ENCODE results near the gene AP1AR.
"Not testable (repeated sequence)": the region's sequence is repeated elsewhere in the genome, so short reads cannot be mapped to it uniquely, and the experiment has no call there.

Gene AP1AR

DNA sequence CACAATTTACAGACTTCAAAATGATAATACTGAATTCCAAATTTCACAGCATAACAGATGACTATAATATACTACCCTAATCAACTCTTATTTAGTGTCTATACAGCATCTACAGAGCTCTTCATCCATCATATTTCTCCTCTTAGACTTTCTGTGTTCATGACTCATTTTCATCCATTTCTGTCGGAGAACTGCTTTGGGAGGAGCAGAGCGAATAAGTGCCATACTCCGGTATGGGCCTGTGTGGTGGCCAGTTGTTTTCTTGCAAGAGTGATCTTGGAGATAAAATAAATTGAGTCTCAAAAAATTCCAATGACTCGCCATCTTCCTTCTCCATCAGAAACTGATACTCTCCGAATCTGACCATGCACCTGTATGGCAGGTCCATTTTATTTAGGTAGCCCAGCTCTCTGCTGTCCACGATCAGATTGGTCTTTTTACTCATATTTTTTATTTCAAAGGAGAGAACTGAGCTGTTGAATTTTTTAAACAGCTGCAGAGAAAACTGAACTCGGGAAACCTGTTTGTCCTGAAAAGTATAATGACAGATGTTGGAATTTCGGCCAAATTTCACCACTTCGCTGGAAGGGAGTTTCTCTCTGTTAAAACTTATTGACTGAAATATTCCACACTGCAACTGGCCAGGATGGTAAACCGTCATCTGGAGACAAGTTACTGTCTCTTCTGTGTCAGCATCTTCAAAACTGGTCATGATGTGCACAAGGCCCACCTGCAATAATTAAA is 46.3 kb downstream of the AP1AR start:
- in situ Hi-C loops (cut with MboI; ENCODE audit: low sequenced_read_pairs): no loop called here

DNA sequence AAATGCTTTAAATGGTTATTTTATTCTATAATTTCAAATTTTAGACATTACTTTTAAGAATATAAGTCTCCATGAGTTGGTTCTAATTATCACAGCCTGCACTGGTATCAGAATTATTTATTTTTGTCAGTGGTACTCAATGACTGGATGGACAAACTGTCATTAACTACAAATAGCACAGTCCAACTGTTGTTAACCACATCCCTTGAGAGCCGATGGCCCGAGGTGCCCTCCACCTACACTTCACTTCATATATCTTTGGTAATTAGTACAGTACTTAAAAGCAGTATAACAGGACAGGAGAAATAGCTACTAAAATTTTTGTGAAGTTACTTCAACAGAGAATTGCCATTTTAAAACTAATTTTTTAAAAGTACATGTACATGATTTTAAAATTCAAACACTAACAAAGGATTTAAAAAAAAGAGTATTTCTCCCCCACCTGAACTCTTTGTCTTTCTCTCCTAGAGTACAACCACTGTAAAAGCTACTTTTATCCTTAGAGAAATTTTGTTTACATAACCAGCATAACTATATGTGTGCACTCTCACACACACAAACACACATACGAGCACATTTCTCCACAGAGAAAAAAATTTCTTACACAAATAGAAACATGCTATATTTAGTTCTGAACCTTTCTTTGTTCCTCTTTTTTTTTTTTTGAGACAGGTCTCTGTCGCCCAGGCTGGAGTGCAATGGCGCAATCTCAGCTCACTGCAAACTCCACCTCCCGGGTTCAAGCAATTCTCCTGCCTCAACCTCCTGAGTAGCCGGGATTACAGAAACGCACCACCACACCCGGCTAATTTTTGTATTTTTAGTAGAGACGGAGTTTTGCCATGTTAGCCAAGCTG is 47.7 kb downstream of the AP1AR start:
- in situ Hi-C loops (cut with MboI; ENCODE audit: low sequenced_read_pairs): no loop called here

- in situ Hi-C loops (cut with MboI; ENCODE audit: low sequenced_read_pairs): no loop called here
These were observed 48.3 kb downstream of the AP1AR start for GRCh38 chr4:112279882-112280315.

DNA sequence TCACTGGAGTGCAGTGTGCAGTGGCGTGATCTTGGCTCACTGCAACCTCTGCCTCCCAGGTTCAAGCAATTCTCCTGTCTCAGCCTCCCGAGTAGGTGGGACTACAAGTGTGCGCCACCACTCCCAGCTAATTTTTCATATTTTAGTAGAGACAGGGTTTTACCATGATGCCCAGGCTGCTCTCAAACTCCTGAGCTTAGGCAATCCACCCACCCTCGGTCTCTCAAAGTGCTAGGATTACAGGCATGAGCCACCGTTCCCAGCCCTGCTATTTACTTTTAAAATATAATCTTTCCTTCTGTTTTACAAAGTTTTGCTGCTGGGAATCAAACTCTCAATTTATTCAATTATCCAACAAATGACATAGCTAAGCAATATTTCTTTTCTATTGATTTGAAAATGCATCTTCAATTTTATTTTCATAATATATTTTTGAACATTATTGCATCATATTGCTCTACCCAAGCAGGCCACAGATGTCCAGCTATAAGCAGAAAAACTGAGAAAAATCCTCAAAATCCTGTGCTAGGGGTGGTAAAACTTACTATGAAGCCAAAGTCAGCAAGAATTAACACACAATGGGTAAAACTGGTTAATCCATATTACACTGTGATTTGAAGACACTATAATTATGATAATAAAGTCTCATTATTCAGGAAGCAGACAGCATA is 48.9 kb downstream of the AP1AR start:
- in situ Hi-C loops (cut with MboI; ENCODE audit: low sequenced_read_pairs): no loop called here

DNA sequence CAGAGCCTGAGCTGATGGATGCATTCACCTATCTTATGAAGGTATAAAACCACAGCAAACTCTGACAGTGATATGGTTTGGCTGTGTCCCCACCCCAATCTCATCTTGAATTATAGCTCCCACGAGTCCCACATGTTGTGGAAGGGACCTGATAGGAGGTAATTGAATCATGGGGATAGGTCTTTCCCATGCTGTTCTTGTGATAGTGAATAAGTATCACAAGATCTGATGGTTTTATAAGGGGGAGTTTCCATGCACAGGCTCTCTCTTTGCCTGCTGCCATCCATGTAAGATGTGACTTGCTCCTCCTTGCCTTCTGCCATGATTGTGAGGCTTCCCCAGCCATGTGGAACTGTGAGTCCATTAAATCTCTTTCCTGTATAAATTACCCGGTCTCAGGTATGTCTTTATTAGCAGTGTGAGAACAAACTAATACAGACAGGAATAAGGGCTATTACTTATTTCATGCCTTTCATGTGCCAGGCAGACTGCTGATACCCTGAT is 50.4 kb downstream of the AP1AR start:
- in situ Hi-C loops (cut with MboI; ENCODE audit: low sequenced_read_pairs): not testable (repeated sequence)

- in situ Hi-C loops (cut with MboI; ENCODE audit: low sequenced_read_pairs): no loop called here
These were observed 51.5 kb downstream of the AP1AR start for GRCh38 chr4:112282860-112283667.

- in situ Hi-C loops (cut with MboI; ENCODE audit: low sequenced_read_pairs): no loop called here
These were observed 52.6 kb downstream of the AP1AR start for GRCh38 chr4:112284166-112284565.

DNA sequence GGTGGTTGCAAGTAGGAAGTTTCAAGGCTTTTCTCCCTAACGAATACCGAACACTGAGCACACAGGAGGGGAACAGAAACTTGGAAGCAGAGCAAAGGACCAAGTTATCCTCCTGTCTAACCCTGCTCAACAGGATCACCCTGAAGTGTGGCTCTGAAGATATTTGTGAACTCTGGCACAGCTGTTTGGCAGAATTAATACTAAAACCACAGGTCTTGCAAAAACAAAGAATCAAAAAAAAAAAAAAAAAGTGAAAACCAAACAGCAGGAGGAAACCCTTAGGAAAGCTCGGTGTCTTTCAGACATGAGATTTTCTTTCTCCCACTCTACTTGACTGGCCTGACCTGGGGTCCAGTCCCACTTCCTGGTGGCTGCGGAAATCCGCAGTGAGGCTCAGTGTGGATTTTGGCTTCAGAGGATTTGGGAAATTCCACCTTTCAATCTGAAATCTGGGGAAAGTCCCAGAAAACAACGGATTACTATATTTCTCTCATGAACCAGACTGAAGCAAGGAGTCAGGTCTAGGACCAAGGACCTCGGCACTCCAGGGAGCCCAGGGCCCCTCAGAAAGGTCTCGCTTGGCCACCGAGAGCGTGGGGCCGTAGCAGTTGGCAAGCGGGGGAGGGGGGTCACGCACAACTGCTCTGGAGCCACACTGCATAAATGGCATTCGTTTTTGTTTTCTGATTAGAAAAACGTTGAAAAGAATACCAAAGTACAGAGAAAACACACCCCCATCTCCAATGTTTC is 53.2 kb downstream of the AP1AR start:
- in situ Hi-C loops (cut with MboI; ENCODE audit: low sequenced_read_pairs): no loop called here

DNA sequence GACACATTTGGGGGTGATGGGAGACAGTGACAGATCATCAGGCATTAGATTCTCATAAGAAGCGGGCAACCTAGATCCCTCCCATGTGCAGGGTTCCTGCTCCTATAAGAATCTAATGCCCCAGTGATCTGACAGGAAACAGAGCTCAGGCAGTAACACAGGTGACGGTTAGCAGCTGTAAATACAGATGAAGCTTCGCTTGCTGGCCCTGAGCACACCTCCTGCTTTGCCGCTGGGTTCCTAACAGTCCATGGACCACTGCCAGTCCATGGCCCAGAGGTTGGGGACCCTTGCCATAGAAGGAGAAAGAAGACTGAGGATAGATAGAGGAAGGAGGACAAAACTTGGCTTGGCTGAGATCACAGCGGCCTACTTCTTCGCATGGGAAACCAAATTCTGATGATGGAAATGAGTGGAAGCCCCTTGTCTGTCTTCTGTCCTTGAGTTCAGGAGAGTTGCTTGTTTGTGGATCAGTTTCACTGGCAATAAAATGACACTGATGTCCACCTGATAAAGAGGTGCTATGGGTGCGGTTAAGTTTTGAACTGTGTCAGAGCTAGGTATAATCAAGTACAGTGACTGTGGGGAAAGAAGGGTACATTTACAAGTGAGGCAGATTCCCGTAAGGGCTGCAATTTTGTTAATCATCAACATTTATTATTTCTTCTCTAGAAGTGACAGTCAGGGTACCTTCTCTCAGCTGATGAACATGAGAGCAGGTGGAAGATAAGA is 55.8 kb downstream of the AP1AR start:
- in situ Hi-C loops (cut with MboI; ENCODE audit: low sequenced_read_pairs): no loop called here

DNA sequence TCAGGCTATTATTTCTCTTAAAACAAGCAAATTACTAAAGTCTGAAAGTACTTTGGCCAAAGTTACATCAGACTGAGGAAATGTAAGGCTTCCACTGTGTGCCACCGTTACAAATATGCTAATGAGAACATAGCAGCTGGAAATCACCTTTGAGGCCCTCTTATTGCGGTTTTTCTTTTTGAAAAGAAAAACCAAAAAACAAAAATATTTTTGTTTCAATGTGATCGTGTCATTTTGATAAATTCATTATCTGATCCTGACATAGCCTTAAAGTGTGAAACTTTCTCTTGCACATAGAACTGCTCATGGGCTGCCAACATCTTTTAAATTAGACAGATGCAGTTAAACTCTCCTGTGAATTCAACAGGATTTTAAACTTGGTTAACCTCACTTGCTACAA is 56.9 kb downstream of the AP1AR start:
- in situ Hi-C loops (cut with MboI; ENCODE audit: low sequenced_read_pairs): no loop called here

DNA sequence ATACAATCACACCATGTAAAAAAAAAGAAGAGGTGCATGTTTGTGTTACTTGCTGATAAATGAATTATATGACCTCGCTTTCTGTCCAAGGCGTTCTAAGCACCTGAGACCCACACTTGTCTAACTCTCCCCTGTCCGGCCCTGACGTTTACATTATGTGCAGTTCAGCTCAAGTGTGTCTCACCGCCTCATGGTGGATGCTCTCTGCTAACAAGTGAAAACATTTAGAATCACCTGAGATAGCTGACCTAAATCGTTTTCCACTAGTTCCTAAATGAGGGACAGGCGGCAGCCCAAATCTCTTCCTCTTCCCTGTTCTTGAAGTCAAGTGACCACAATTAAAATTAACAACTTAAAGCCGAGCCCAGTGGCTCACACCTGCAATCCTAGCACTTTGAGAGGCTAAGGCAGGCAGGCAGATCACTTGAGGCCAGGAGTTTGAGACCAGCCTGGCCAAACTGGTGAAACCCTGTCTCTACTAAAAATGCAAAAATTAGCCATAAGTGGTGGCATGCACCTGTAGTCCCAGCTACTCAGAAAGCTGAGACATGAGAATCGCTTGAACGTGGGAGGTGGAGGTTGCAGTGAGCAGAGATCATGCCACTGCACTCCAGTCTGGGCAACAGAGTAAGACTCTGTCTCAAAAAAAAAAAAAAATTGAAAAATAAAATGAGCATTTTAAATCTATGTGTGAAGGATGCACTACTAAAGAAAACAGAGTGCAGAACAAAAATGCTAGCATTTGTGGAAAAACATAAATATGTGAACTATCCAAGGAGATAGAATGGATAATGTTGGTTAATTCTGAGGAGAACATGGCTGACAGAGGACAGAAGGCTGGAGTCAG is 58.0 kb downstream of the AP1AR start:
- in situ Hi-C loops (cut with MboI; ENCODE audit: low sequenced_read_pairs): no loop called here

- in situ Hi-C loops (cut with MboI; ENCODE audit: low sequenced_read_pairs): no loop called here
These were observed 58.8 kb downstream of the AP1AR start for GRCh38 chr4:112290341-112290740.

DNA sequence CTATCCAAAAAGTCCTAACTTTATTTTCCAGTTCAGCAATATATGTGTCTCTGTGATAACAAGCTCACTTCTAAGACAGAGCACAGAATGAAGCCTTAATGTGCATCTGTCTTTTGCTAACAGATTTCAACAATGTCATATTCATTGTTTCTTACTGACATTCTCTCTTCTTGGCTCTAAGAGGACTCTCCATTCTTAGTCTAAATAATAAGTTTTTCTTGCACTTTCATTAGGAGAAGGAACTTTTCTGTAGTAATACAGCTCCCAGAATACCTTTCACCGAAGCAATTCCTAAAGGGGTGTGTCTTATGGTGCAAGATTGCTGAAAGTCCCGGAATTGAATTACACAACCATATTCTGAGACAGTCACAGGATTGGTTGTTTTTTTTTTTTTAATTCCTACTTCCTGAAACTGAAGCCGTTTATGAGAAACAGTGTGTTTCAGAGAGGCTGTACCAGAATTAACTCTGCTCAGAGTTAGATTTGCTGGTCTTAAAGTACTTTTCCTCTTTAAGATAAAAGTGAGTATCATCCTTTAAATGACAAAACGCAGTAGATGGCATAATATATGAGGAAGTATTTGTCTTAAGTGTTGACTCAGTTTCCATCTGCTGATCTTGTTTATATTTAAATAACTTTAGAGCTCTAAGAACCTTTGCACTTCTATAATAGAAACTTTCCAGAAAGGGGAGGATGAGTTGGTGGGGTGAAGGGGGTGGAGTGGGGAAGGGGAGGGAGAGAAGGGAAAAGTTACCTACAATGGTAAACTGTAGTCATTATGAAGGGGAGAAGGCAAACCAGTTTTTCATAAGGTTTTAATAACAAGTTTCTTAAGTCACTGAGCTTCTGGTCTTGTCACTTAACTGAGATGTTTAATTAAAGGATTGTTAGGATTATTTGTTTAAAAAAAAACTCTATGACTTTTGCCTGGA is 65.6 kb downstream of the AP1AR start, which contains the start of gene ALPK1:
Gene ALPK1, plus strand, starts transcription at position 421 of the 932 bp plus-strand sequence.
- in situ Hi-C loops (cut with MboI; ENCODE audit: low sequenced_read_pairs): no loop called here

GRCh38 chr4:112299721-112300120 is 68.1 kb downstream of the AP1AR start:
- in situ Hi-C loops (cut with MboI; ENCODE audit: low sequenced_read_pairs): no loop called here

- in situ Hi-C loops (cut with MboI; ENCODE audit: low sequenced_read_pairs): no loop called here
These were observed 71.0 kb downstream of the AP1AR start for GRCh38 chr4:112302320-112303274.

DNA sequence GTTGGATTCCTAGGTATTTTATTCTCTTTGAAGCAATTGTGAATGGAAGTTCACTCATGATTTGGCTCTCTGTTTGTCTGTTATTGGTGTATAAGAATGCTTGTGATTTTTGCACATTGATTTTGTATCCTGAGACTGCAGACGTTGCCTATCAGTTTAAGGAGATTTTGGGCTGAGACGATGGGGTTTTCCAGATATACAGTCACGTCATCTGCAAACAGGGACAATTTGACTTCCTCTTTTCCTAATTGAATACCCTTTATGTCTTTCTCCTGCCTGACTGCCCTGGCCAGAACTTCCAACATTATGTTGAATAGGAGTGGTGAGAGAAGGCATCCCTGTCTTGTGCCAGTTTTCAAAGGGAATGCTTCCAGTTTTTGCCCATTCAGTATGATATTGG is 73.9 kb downstream of the AP1AR start:
- in situ Hi-C loops (cut with MboI; ENCODE audit: low sequenced_read_pairs): not testable (repeated sequence)
